MM.1S (cell line): ENCODE data around the gene SEC24C.
"Not testable (repeated sequence)": the region's sequence is repeated elsewhere in the genome, so short reads cannot be mapped to it uniquely, and the experiment has no call there.

Experiments used
- DNase-seq: peaks from one replicate; pipeline ENCODE4 v3.0.0-alpha.2; 2015
- H2AFZ ChIP-seq: fragments of 300-600 bp; sonication (generic); 2 replicates; pipeline ENCODE4 v1.6.0; 2016; ENCODE audit warnings: antibody characterized with exemption, low read length
- H3F3A ChIP-seq: fragments of 300-600 bp; sonication (generic); 2 replicates; pipeline ENCODE4 v1.6.1; 2016; ENCODE audit warnings: mild to moderate bottlenecking, antibody characterized with exemption, low read length, moderate library complexity, mixed read lengths; ENCODE audit not compliant: insufficient read depth
- H3K27ac ChIP-seq: fragments of 300-600 bp; sonication (generic); 2 replicates; pipeline ENCODE4 v1.5.1; 2016; ENCODE audit warnings: mild to moderate bottlenecking, low read length
- H3K27me3 ChIP-seq: fragments of 300-600 bp; sonication (generic); replicated peaks from 2 replicates; pipeline ENCODE4 v1.6.0; 2016; ENCODE audit warnings: low read length; ENCODE audit not compliant: insufficient read depth
- H3K36me3 ChIP-seq: fragments of 300-600 bp; sonication (generic); replicated peaks from 2 replicates; pipeline ENCODE4 v1.6.1; 2016; ENCODE audit warnings: mild to moderate bottlenecking, low read length, mixed read lengths; ENCODE audit not compliant: insufficient read depth
- H3K4me1 ChIP-seq: fragments of 300-600 bp; sonication (generic); 2 replicates; pipeline ENCODE4 v1.6.1; 2016; ENCODE audit warnings: low read length, mixed read lengths
- H3K4me2 ChIP-seq: fragments of 300-600 bp; sonication (generic); 2 replicates; pipeline ENCODE4 v1.6.0; 2016; ENCODE audit warnings: low read depth, low read length
- H3K4me3 ChIP-seq: fragments of 300-600 bp; sonication (generic); 2 replicates; pipeline ENCODE4 v1.5.1; 2016; ENCODE audit warnings: low read length, mixed read lengths
- H3K79me2 ChIP-seq: fragments of 300-600 bp; sonication (generic); 2 replicates; pipeline ENCODE4 v1.6.1; 2016; ENCODE audit warnings: mixed run types, low read length, mixed read lengths
- H3K9ac ChIP-seq: fragments of 300-600 bp; sonication (generic); 2 replicates; pipeline ENCODE4 v1.6.1; 2016; ENCODE audit warnings: low read length, mixed read lengths
- H3K9me2 ChIP-seq: fragments of 300-600 bp; sonication (generic); replicated peaks from 2 replicates; pipeline ENCODE4 v1.6.1; 2016; ENCODE audit warnings: mild to moderate bottlenecking, low read length, mixed read lengths; ENCODE audit not compliant: insufficient read depth
- H3K9me3 ChIP-seq: fragments of 300-600 bp; sonication (generic); replicated peaks from 2 replicates; pipeline ENCODE4 v1.6.1; 2016; ENCODE audit warnings: mild to moderate bottlenecking, low read length, mixed read lengths; ENCODE audit not compliant: insufficient read depth
- H4K20me1 ChIP-seq: fragments of 300-600 bp; sonication (generic); 2 replicates; pipeline ENCODE4 v1.6.1; 2016; ENCODE audit warnings: mild to moderate bottlenecking, low read length, moderate library complexity, mixed read lengths; ENCODE audit not compliant: insufficient read depth
- EZH2 ChIP-seq: fragments of 300-600 bp; sonication (generic); optimal IDR thresholded peaks from 2 replicates; pipeline ENCODE3; 2017; ENCODE audit warnings: low read depth, mild to moderate bottlenecking, antibody characterized with exemption, low read length, mixed read lengths
- EZH2phosphoT487 ChIP-seq: fragments of 300-600 bp; sonication (generic); IDR thresholded peaks from 2 replicates; pipeline ENCODE4 v1.6.1; 2018; ENCODE audit warnings: antibody characterized with exemption, low read length
- TF ChIP-seq, protein P1 (sequence below): fragments of 300-600 bp; sonication (generic); IDR thresholded peaks from 2 replicates; pipeline ENCODE4 v1.5.1; 2016; ENCODE audit warnings: antibody characterized with exemption, low read length, mixed read lengths

SEC24C gene, protein sequence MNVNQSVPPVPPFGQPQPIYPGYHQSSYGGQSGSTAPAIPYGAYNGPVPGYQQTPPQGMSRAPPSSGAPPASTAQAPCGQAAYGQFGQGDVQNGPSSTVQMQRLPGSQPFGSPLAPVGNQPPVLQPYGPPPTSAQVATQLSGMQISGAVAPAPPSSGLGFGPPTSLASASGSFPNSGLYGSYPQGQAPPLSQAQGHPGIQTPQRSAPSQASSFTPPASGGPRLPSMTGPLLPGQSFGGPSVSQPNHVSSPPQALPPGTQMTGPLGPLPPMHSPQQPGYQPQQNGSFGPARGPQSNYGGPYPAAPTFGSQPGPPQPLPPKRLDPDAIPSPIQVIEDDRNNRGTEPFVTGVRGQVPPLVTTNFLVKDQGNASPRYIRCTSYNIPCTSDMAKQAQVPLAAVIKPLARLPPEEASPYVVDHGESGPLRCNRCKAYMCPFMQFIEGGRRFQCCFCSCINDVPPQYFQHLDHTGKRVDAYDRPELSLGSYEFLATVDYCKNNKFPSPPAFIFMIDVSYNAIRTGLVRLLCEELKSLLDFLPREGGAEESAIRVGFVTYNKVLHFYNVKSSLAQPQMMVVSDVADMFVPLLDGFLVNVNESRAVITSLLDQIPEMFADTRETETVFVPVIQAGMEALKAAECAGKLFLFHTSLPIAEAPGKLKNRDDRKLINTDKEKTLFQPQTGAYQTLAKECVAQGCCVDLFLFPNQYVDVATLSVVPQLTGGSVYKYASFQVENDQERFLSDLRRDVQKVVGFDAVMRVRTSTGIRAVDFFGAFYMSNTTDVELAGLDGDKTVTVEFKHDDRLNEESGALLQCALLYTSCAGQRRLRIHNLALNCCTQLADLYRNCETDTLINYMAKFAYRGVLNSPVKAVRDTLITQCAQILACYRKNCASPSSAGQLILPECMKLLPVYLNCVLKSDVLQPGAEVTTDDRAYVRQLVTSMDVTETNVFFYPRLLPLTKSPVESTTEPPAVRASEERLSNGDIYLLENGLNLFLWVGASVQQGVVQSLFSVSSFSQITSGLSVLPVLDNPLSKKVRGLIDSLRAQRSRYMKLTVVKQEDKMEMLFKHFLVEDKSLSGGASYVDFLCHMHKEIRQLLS

DNA sequence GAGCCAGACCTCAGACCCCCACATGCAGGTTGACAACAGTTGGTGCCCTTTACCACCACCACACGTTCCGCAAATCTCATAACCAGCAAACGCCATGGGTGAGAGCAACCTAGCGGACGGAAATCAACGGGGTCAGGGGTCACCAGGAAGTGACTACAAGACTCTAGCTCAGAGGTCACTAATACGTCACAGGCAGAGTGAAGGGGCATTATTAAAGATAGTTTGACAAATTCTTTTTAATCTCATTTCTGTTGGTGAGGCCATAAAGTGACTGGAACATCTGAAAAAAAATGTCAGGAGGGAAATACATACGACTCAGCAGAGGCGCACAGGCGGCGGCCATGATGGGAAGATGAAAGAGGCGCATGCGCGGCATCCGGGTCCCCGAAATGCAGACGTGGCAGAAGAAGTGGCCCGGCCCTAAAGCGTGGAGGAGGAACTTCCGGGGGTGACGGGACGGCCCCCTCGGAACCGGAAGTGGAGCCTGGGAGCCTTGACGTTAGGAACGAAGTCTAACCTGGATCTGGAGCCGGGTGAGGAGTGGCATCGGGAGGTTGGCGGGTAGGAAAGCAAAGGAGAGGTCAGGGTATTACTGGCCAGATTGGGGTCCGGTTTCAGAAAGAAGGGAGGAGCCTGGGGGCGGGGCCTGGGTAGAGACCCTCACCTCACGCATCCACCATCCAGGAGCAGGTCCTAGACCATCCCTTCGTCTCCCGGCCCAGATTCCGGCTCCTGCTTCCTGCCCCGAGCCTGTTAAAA lies at the start of gene SEC24C:
Gene SEC24C, plus strand, starts transcription at position 468 of the 759 bp plus-strand sequence. CDS start 2,461 bp downstream, outside the sequence.
- Histone ChIP-seq H3K4me1 (peaks cover 21% of the 10 kb centered on the region), H3K9me2 (no peaks in the 10 kb centered on the region), H2AFZ (peak within 1 kb of the TSS; percentile 62), H4K20me1 (0 out of 2 replicates have a peak, but pooled peaks cover 1% of the 10 kb centered on the region), H3K4me3 (peak within 1 kb of the TSS; percentile 84), H3K27ac (peak within 1 kb of the TSS; percentile 71), H3F3A (peaks cover 6% of the 10 kb centered on the region; the same call in 1 of the 2 replicates), H3K9ac (peak within 1 kb of the TSS; percentile 87), H3K4me2 (peak within 1 kb of the TSS; percentile 94), H3K36me3 (peaks cover 3% of the 10 kb centered on the region; the same call in 1 of the 2 replicates), H3K79me2 (peaks cover 69% of the 10 kb centered on the region), H3K27me3 (no peaks in the 10 kb centered on the region), H3K9me3 (no peaks in the 10 kb centered on the region)
- peak; percentile 94 for DNase-seq
- TF ChIP-seq EZH2 (no peak), EZH2phosphoT487 (no peak)
- TF ChIP-seq, protein P1, sequence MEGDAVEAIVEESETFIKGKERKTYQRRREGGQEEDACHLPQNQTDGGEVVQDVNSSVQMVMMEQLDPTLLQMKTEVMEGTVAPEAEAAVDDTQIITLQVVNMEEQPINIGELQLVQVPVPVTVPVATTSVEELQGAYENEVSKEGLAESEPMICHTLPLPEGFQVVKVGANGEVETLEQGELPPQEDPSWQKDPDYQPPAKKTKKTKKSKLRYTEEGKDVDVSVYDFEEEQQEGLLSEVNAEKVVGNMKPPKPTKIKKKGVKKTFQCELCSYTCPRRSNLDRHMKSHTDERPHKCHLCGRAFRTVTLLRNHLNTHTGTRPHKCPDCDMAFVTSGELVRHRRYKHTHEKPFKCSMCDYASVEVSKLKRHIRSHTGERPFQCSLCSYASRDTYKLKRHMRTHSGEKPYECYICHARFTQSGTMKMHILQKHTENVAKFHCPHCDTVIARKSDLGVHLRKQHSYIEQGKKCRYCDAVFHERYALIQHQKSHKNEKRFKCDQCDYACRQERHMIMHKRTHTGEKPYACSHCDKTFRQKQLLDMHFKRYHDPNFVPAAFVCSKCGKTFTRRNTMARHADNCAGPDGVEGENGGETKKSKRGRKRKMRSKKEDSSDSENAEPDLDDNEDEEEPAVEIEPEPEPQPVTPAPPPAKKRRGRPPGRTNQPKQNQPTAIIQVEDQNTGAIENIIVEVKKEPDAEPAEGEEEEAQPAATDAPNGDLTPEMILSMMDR = no peak

DNA sequence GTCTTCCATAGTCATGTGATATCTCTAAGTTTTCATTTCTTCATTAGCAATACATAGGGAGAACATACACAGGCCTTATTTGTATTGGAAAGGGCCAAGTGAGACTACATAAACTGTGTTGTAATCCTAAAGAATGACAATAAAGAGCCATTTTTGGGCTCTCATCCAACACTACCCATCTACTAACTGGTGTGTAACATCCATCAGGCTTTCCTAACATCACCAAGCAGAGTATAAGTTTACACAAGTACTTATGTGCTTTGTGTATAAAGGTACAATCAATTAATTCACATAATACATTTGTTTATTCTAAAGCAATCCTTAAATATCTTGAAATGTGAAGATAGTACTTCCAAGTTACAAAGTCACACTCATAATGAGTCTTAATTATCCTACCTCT lies 48.9 kb upstream of the SEC24C start:
- not testable (repeated sequence) for H3K4me2 ChIP-seq, H4K20me1 ChIP-seq, H3K9ac ChIP-seq, H3K9me3 ChIP-seq, H3K79me2 ChIP-seq, H3K27me3 ChIP-seq, H3K4me3 ChIP-seq, H2AFZ ChIP-seq, H3K36me3 ChIP-seq, H3K4me1 ChIP-seq, H3K9me2 ChIP-seq, H3F3A ChIP-seq, DNase-seq, H3K27ac ChIP-seq

DNA sequence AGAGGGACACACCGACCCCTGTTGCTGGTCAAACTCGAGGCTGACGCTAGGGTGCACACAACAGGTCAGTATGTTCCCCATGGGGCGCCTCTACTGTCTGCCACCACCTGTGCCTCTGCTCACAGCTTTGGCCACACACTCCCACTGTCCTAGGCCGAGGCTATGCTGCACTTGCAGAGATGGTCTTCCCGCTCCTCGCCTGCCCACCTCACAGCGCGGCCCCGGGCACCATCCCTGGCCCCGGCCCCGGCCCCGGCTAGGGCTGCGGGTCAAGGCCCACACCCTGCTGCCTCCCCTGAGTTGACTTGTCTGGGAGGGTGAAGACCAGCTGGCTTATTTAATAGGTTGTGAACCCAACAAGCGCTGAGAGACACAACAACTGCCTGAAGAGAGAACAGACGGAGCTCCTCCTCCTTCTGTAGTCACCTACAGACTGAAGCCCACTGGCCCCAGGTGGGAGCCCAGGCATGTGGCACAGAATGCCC lies 46.5 kb upstream of the SEC24C start, which contains the start of gene AGAP5:
Gene AGAP5, minus strand, starts transcription at position 435 of the 485 bp plus-strand sequence. Its CDS starts 354 bp downstream, at position 81.
- H3F3A ChIP-seq, H3K4me2 ChIP-seq, H3K27me3 ChIP-seq, H3K9me3 ChIP-seq, H3K4me3 ChIP-seq, H4K20me1 ChIP-seq, H3K79me2 ChIP-seq, H3K9ac ChIP-seq, H2AFZ ChIP-seq, H3K27ac ChIP-seq, H3K4me1 ChIP-seq, H3K9me2 ChIP-seq, H3K36me3 ChIP-seq, DNase-seq: not testable (repeated sequence)

DNA sequence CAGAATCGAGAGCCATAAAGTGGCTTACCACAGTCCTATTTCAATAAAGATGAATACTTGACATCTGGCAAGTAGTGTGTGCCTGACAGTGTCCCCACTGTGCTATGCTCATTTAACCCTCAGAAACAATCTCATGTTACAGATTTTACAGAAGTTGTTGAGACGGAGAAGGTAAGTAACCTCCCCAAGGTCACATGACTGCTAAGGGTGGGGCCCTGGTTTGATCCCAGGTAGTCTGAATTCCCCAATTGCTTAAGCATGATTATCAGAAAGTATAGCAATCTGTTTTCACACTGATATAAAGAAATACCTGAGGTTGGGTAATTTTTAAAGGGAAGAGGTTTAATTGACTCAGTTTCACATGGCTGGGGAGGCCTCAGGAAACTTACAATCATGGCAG lies 45.4 kb upstream of the SEC24C start:
- not testable (repeated sequence) for H3K79me2 ChIP-seq, H3K27me3 ChIP-seq, H3K9ac ChIP-seq, H3K9me3 ChIP-seq, H3K36me3 ChIP-seq, H3K9me2 ChIP-seq, H3K4me1 ChIP-seq, DNase-seq, H3K27ac ChIP-seq, H3K4me2 ChIP-seq, H2AFZ ChIP-seq, H3F3A ChIP-seq, H4K20me1 ChIP-seq, H3K4me3 ChIP-seq

DNA sequence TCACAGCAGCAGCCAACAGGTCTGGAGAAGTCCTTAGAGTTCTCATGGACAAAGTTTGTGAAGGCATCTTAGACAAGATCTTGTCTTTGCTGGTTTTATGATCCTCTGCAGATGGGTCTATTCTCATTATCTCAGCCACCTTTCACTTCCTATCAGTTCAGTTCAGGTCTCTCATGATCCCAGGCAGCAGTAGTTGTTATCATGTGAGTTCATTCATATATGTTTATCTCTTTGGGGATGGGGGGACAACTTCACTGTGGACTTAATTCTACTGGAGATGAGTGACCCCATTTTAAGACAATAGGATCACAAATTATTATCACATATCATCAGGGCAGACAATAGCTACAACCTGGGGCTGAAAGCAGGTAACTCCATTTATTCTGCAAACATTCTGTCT lies 40.2 kb upstream of the SEC24C start:
- H3K9me3 ChIP-seq, H3K79me2 ChIP-seq, H3K27ac ChIP-seq, H3K4me1 ChIP-seq, H3F3A ChIP-seq, H4K20me1 ChIP-seq, H3K4me2 ChIP-seq, H3K9me2 ChIP-seq, H2AFZ ChIP-seq, H3K9ac ChIP-seq, DNase-seq, H3K36me3 ChIP-seq, H3K4me3 ChIP-seq, H3K27me3 ChIP-seq: not testable (repeated sequence)

DNA sequence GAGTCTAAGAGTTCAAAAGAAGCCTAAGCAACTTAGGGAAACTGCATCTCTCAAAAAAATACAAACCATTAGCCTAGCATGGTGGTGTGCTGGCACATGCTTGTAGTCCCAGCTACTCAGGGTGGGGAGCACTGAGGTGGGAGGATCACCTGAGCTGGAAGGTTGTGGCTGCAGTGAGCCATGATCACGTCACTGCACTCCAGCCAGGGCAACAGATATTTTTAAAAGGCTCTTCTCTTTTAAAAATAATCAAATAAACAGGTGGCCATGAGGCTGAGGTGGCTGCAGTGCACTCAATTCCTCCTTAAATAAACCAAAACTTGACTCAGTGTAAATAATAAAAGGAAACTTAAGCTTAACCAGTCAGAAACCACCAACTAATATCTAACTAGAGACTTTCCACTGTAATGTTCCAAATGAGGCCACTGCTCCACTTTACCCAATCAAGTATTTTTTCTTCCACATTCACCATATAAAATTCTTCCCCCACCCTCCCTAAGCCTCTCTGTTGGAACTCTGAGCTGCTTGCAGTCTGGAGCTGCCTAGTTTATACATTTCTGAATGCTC lies 38.6 kb upstream of the SEC24C start:
- H3K9me2 ChIP-seq, H3K4me3 ChIP-seq, H3K9me3 ChIP-seq, H2AFZ ChIP-seq, H3K27me3 ChIP-seq, H3F3A ChIP-seq, H3K9ac ChIP-seq, H3K79me2 ChIP-seq, H3K36me3 ChIP-seq, DNase-seq, H3K27ac ChIP-seq, H3K4me2 ChIP-seq, H4K20me1 ChIP-seq, H3K4me1 ChIP-seq: not testable (repeated sequence)
